Left ventricle myocardium inferior (tissue), 1 donor: ENCODE data around the gene FAAP100. TPM values are rescaled to one million over a fixed set of nuclear protein-coding genes. Genes with fewer than 3 reads are reported as not detected.

Source experiments
- DNase-seq: peaks from one replicate; pipeline ENCODE4 v3.0.0-alpha.2; 2020
- H3K27ac ChIP-seq: fragments of 200-600 bp; replicated peaks from 2 replicates; pipeline ENCODE4 v1.8.0; 2021
- H3K27me3 ChIP-seq: fragments of 200-600 bp; 2 replicates; pipeline ENCODE4 v1.8.0; 2021; ENCODE audit warnings: low read depth
- H3K36me3 ChIP-seq: fragments of 200-600 bp; 2 replicates; pipeline ENCODE4 v1.8.0; 2021
- H3K4me1 ChIP-seq: fragments of 200-600 bp; 2 replicates; pipeline ENCODE4 v1.8.0; 2021
- H3K4me3 ChIP-seq: fragments of 200-600 bp; 2 replicates; pipeline ENCODE4 v1.8.0; 2021; ENCODE audit warnings: mild to moderate bottlenecking, moderate library complexity
- H3K9me3 ChIP-seq: fragments of 200-600 bp; replicated peaks from 2 replicates; pipeline ENCODE4 v1.8.0; 2021
- CTCF ChIP-seq: fragments of 200-600 bp; IDR thresholded peaks from 2 replicates; pipeline ENCODE4 v1.8.0; 2021; ENCODE audit warnings: antibody characterized with exemption, mild to moderate bottlenecking, borderline replicate concordance
- intact Hi-C: fragments of 100-400 bp; cut with micrococcal nuclease; formaldehyde crosslinking; loops from one replicate; pipeline ENCODE4 v1.11.0; 2022
- total RNA-seq: library from RNA; stranded (reverse); fragmentation: NEBNext Ultra II Directional; extraction: Animal tissue kit (Norgen Biotek cat#: 25700); gene quantifications from one replicate; pipeline ENCODE4 v1.2.1, GENCODE V29; 2021
- donor health status: DM: no; HTN: yes; CAD: no; lungs with severe emphysema.

Gene FAAP100
- total RNA-seq, 1 donor from 2014 or later, result 15.9 TPM

GRCh38 chr17:81535480-81536298, 16.5 kb downstream of the FAAP100 start:
- Histone ChIP-seq H3K4me1 (peaks cover 19% of the 10 kb centered on the region), H3K36me3 (peaks cover 28% of the 10 kb centered on the region), H3K27ac (no peak overlapping the region), H3K4me3 (no peak overlapping the region), H3K9me3 (no peaks in the 10 kb centered on the region), H3K27me3 (peaks cover 53% of the 10 kb centered on the region)
- no peak for DNase-seq
- TF ChIP-seq CTCF, result no peak
- intact Hi-C loops, result no loop called here

- intact Hi-C loops, result no loop called here
These were observed 17.2 kb downstream of the FAAP100 start for GRCh38 chr17:81535007-81535328.

DNA sequence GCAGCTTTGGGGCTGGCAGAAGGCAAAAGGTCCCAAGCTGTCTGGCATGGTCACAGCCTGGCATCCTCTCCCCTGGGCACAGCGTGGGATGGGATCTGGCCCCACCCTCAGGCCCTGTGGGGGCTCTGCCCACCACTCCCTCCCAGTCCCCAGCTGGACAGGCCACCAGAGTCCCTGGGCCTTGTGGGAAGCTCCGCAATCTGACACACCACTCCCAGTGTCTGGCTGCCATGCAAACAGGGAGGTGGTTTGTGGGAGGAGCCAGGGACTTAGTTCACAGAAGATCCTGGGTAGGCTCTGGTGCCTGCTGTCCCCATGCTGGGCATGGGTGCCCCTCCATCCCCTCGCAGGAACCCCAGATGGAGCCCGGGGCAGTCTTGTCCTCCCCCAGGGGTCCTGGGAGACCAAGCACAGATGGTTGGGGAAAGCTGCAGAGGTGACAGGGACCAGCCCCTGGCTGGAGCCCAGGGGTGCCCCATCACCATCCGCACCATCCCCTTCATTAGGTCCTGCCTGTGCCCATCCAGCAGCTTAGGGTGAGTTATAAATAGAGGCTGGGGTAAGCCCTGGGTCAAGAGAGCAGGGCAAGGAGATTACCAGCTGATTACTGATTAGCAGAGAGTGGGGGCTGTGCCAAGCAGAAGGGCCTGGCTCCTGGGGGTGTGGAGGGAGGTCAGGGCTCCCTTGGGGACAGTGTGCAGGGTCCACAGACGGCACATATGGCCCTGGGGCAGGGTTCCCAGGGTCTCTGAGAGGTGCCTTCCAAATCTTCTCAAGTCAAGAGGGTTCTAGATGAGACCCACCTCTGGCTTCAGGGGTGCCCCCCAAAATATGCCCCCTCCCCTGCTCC, 17.8 kb downstream of the FAAP100 start:
- H3K36me3 ChIP-seq, result peaks cover 15% of the 10 kb centered on the region
- intact Hi-C loops, result no loop called here
- no peak overlapping the region for H3K27ac ChIP-seq
- no peak for DNase-seq
- H3K4me1 ChIP-seq, result peaks cover 19% of the 10 kb centered on the region
- no peaks in the 10 kb centered on the region for H3K9me3 ChIP-seq
- peaks cover 64% of the 10 kb centered on the region for H3K27me3 ChIP-seq
- no peak for TF ChIP-seq CTCF
- H3K4me3 ChIP-seq, result no peak overlapping the region

More at GRCh38 chr17:81535007-81535328, 17.2 kb downstream of the FAAP100 start:
- no peaks in the 10 kb centered on the region for H3K9me3 ChIP-seq
- H3K36me3 ChIP-seq, result peaks cover 20% of the 10 kb centered on the region
- peaks cover 58% of the 10 kb centered on the region for H3K27me3 ChIP-seq
- no peak overlapping the region for H3K4me3 ChIP-seq
- no peak overlapping the region for H3K27ac ChIP-seq
- TF ChIP-seq CTCF, result no peak
- no peak for DNase-seq
- peaks cover 19% of the 10 kb centered on the region for H3K4me1 ChIP-seq

DNA sequence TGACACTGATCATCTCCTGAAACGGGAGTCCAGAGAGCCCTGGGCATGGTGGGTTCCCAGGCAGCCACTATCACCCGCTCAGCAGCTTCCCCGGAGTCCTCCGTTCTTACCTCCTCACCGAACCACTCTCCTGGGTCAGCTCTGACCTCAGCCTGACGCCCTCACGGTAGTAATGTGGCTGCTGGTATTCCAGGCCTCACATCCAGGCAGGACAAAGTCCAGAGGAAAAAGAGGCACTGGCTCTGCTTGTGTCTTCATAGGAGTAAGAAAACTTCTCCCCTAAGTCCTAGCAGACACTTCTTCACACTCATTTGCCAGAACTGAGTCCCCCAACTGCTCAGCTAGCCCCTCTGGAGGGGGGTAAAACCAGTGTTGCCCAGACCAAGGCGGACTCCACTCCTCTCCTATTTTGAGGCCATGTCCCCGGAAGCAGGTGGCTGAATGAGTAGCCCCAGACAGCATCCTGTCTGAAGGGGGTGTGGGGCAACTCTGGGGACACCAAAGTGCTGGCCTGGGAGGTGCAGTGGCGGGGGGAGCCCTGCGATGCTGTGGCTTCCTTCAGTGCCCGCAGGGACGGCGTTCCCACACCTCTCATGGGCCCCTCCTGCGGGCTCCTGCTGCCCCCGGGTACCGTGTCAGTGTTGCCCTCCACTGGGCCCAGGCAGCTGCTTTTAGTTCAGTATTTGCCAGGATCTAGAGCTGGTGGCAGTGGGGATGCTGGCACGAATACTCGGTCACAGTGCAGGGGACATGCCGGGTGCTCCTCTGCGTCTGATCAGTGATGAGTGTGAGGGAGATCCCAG, 18.6 kb downstream of the FAAP100 start:
- no peaks in the 10 kb centered on the region for H3K9me3 ChIP-seq
- intact Hi-C loops, result no loop called here
- no peak for TF ChIP-seq CTCF
- peaks cover 72% of the 10 kb centered on the region for H3K27me3 ChIP-seq
- no peak overlapping the region for H3K4me3 ChIP-seq
- DNase-seq, result no peak
- peaks cover 7% of the 10 kb centered on the region for H3K36me3 ChIP-seq
- H3K4me1 ChIP-seq, result peaks cover 19% of the 10 kb centered on the region
- H3K27ac ChIP-seq, result no peak overlapping the region
